Stimulated activated CD4-positive, alpha-beta T cell treated with anti-CD3 and anti-CD28 coated beads, Interleukin-2, amount 100 ng/mL, for 4 hours (primary cell): ENCODE data around the gene KDM5B.

Experiments used
- DNase-seq: peaks from one replicate; pipeline ENCODE4 v3.0.0-alpha.2; 2020; ENCODE audit warnings: low read depth

The KDM5B gene

GRCh38 chr1:202685641-202686040, 122.6 kb downstream of the KDM5B start:
- no peak for DNase-seq

GRCh38 chr1:202684716-202685115, 123.5 kb downstream of the KDM5B start:
- no peak for DNase-seq

- no peak for DNase-seq
These were observed 125.2 kb downstream of the KDM5B start for GRCh38 chr1:202683029-202683428.

- no peak for DNase-seq
These were observed 125.7 kb downstream of the KDM5B start for GRCh38 chr1:202682477-202682876.

GRCh38 chr1:202681736-202682420, 126.3 kb downstream of the KDM5B start:
- DNase-seq = no peak

- no peak for DNase-seq
These were observed 127.5 kb downstream of the KDM5B start for GRCh38 chr1:202680586-202681352.

- DNase-seq = no peak
These were observed 128.6 kb downstream of the KDM5B start for GRCh38 chr1:202679406-202680177.

GRCh38 chr1:202677433-202677832, 130.8 kb downstream of the KDM5B start:
- DNase-seq = no peak
